Neural cell (in vitro differentiated cells): ENCODE data around the gene GNRHR. TPM values are rescaled to one million over a fixed set of nuclear protein-coding genes. Genes with fewer than 3 reads are reported as not detected.

ENCODE experiments used
- H2AFZ ChIP-seq: fragments of 200-600, 300-800 bp; sonication (generic), shearing (Covaris generic); 2 replicates; pipeline ENCODE4 v1.6.0; 2014; ENCODE audit warnings: low read depth, mild to moderate bottlenecking, antibody characterized with exemption, low read length, moderate library complexity
- H3F3A ChIP-seq: fragments of 200-600 bp; shearing (Covaris generic); 2 replicates; pipeline ENCODE4 v1.6.1; 2016; ENCODE audit warnings: mild to moderate bottlenecking, moderate library complexity, mixed read lengths, antibody characterized with exemption, low read length; ENCODE audit not compliant: insufficient read depth, poor library complexity, severe bottlenecking
- H3K27ac ChIP-seq: fragments of 200-600, 300-800 bp; sonication (generic), shearing (Covaris generic); 2 replicates; pipeline ENCODE4 v1.5.1; 2014; ENCODE audit warnings: mild to moderate bottlenecking, low read length, moderate library complexity
- H3K27me3 ChIP-seq: fragments of 300-800, 200-600 bp; sonication (generic), shearing (Covaris generic); 2 replicates; pipeline ENCODE4 v1.6.0; 2014; ENCODE audit warnings: mild to moderate bottlenecking, low read depth, low read length, moderate library complexity; ENCODE audit not compliant: insufficient read depth
- H3K36me3 ChIP-seq: fragments of 300-800, 200-600 bp; sonication (generic), shearing (Covaris generic); 2 replicates; pipeline ENCODE4 v1.5.1; 2014; ENCODE audit warnings: mild to moderate bottlenecking, antibody characterized with exemption, low read length, moderate library complexity; ENCODE audit not compliant: insufficient read depth
- H3K4me2 ChIP-seq: fragments of 300-800, 200-600 bp; sonication (generic), shearing (Covaris generic); 2 replicates; pipeline ENCODE4 v1.6.0; 2014; ENCODE audit warnings: mild to moderate bottlenecking, low read length
- H3K4me3 ChIP-seq: fragments of 300-800, 200-600 bp; sonication (generic), shearing (Covaris generic); 2 replicates; pipeline ENCODE4 v1.5.1; 2014; ENCODE audit warnings: mild to moderate bottlenecking, low read length, moderate library complexity
- H3K79me2 ChIP-seq: fragments of 200-600 bp; shearing (Covaris generic); replicated peaks from 2 replicates; pipeline ENCODE4 v1.6.0; 2014; ENCODE audit warnings: mild to moderate bottlenecking, low read length, moderate library complexity; ENCODE audit not compliant: insufficient read depth
- H3K9ac ChIP-seq: fragments of 300-800, 200-600 bp; sonication (generic), shearing (Covaris generic); 2 replicates; pipeline ENCODE4 v1.6.1; 2016; ENCODE audit warnings: mild to moderate bottlenecking, low read length, mixed read lengths
- H3K9me2 ChIP-seq: fragments of 200-600 bp; shearing (Covaris generic); 2 replicates; pipeline ENCODE4 v1.6.1; 2016; ENCODE audit warnings: mild to moderate bottlenecking, low read length, mixed read lengths; ENCODE audit not compliant: insufficient read depth
- H3K9me3 ChIP-seq: fragments of 200-600, 300-800 bp; sonication (generic), shearing (Covaris generic); 2 replicates; pipeline ENCODE4 v1.6.1; 2016; ENCODE audit warnings: mild to moderate bottlenecking, mixed run types, low read length, moderate library complexity, mixed read lengths
- H4K20me1 ChIP-seq: fragments of 200-600 bp; shearing (Covaris generic); 2 replicates; pipeline ENCODE4 v1.6.1; 2016; ENCODE audit warnings: mild to moderate bottlenecking, mixed run types; ENCODE audit not compliant: insufficient read depth
- CTCF ChIP-seq: fragments of 450-650 bp; IDR thresholded peaks from 2 replicates; pipeline ENCODE4 v1.5.1; 2014; ENCODE audit warnings: antibody characterized with exemption, mild to moderate bottlenecking, moderate library complexity; ENCODE audit not compliant: poor library complexity, severe bottlenecking
- EP300 ChIP-seq: fragments of 450-650 bp; conservative IDR thresholded peaks from 2 replicates; pipeline ENCODE4 v1.6.1; 2014; ENCODE audit warnings: antibody characterized with exemption, mild to moderate bottlenecking, moderate library complexity; ENCODE audit not compliant: poor library complexity, severe bottlenecking
- EZH2 ChIP-seq: fragments of 200-600, 300-800 bp; shearing (Covaris generic), sonication (generic); IDR thresholded peaks from 2 replicates; pipeline ENCODE4 v1.6.1; 2014; ENCODE audit warnings: antibody characterized with exemption, low read length, borderline replicate concordance, mild to moderate bottlenecking; ENCODE audit not compliant: insufficient read depth, poor library complexity, severe bottlenecking
- MXI1 ChIP-seq: fragments of 450-650 bp; conservative IDR thresholded peaks from 2 replicates; pipeline ENCODE4 v1.6.1; 2014; ENCODE audit warnings: antibody characterized with exemption, mild to moderate bottlenecking; ENCODE audit not compliant: poor library complexity, severe bottlenecking
- POLR2AphosphoS5 ChIP-seq: IDR thresholded peaks from 2 replicates; pipeline ENCODE4 v1.6.1; 2012
- REST ChIP-seq: IDR thresholded peaks from 2 replicates; pipeline ENCODE4 v1.6.1; 2012; ENCODE audit warnings: borderline replicate concordance
- SMC3 ChIP-seq: fragments of 450-650 bp; conservative IDR thresholded peaks from 2 replicates; pipeline ENCODE4 v1.6.1; 2014; ENCODE audit warnings: antibody characterized with exemption, mild to moderate bottlenecking, moderate library complexity; ENCODE audit not compliant: poor library complexity
- TAF1 ChIP-seq: IDR thresholded peaks from 2 replicates; pipeline ENCODE4 v1.6.1; 2012; ENCODE audit warnings: low read depth
- polyA plus RNA-seq: library from polyadenylated mRNA; depleted of rRNA; stranded (reverse); fragments of >200 nt; gene quantifications from 2 replicates; pipeline ENCODE4 v1.2.3, GENCODE V29; 2014

GNRHR gene
- polyA plus RNA-seq, 1 donor from 2014 or later, result not detected

- Histone ChIP-seq H3K36me3 (no peaks in the 10 kb centered on the region), H3K79me2 (peaks cover 6% of the 10 kb centered on the region), H3K27ac (no peak overlapping the region), H2AFZ (no peak overlapping the region), H3F3A (no peaks in the 10 kb centered on the region), H3K9me3 (no peaks in the 10 kb centered on the region), H3K9ac (no peak overlapping the region), H3K9me2 (no peaks in the 10 kb centered on the region), H4K20me1 (no peaks in the 10 kb centered on the region), H3K4me2 (no peak overlapping the region), H3K4me3 (no peak overlapping the region), H3K27me3 (no peaks in the 10 kb centered on the region)
- no peak for TF ChIP-seq MXI1
Measured at GRCh38 chr4:67714248-67714583, 40.0 kb downstream of the GNRHR start.

- H3K27me3 ChIP-seq, result no peaks in the 10 kb centered on the region
- H3K36me3 ChIP-seq, result no peaks in the 10 kb centered on the region
- no peak overlapping the region for H3K4me3 ChIP-seq
- no peaks in the 10 kb centered on the region for H3K9me2 ChIP-seq
- TF ChIP-seq SMC3, result no peak
- no peak for TF ChIP-seq CTCF
- no peak for TF ChIP-seq MXI1
- no peak for TF ChIP-seq REST
- no peak for TF ChIP-seq EZH2
- no peaks in the 10 kb centered on the region for H3F3A ChIP-seq
- no peaks in the 10 kb centered on the region for H3K9me3 ChIP-seq
- H3K9ac ChIP-seq, result no peak overlapping the region
- H2AFZ ChIP-seq, result no peak overlapping the region
- H3K27ac ChIP-seq, result no peak overlapping the region
- no peaks in the 10 kb centered on the region for H4K20me1 ChIP-seq
- no peak overlapping the region for H3K4me2 ChIP-seq
- peaks cover 6% of the 10 kb centered on the region for H3K79me2 ChIP-seq
Measured at GRCh38 chr4:67713529-67714247, 40.5 kb downstream of the GNRHR start.

GRCh38 chr4:67712650-67713528 is 41.3 kb downstream of the GNRHR start:
- H3K4me2 ChIP-seq, result no peak overlapping the region
- no peak overlapping the region for H2AFZ ChIP-seq
- TF ChIP-seq POLR2AphosphoS5 (no peak), EP300 (no peak), TAF1 (no peak), MXI1 (no peak), REST (no peak), CTCF (no peak), SMC3 (no peak), EZH2 (no peak)

More at GRCh38 chr4:67712650-67713528, 41.3 kb downstream of the GNRHR start:
- Histone ChIP-seq H3K4me3 (no peak overlapping the region), H3K36me3 (no peaks in the 10 kb centered on the region), H3K27me3 (no peaks in the 10 kb centered on the region), H3K9me3 (no peaks in the 10 kb centered on the region), H3K27ac (no peak overlapping the region), H3K9ac (no peak overlapping the region), H3F3A (no peaks in the 10 kb centered on the region), H3K79me2 (peaks cover 6% of the 10 kb centered on the region), H4K20me1 (no peaks in the 10 kb centered on the region), H3K9me2 (no peaks in the 10 kb centered on the region)
